CD1c-positive myeloid dendritic cell (primary cell): ENCODE results near the gene SELENOO.

Source experiments
- DNase-seq: peaks from one replicate; pipeline ENCODE4 v3.0.0-alpha.2; 2016; ENCODE audit errors: extremely low spot score

Gene SELENOO

DNA sequence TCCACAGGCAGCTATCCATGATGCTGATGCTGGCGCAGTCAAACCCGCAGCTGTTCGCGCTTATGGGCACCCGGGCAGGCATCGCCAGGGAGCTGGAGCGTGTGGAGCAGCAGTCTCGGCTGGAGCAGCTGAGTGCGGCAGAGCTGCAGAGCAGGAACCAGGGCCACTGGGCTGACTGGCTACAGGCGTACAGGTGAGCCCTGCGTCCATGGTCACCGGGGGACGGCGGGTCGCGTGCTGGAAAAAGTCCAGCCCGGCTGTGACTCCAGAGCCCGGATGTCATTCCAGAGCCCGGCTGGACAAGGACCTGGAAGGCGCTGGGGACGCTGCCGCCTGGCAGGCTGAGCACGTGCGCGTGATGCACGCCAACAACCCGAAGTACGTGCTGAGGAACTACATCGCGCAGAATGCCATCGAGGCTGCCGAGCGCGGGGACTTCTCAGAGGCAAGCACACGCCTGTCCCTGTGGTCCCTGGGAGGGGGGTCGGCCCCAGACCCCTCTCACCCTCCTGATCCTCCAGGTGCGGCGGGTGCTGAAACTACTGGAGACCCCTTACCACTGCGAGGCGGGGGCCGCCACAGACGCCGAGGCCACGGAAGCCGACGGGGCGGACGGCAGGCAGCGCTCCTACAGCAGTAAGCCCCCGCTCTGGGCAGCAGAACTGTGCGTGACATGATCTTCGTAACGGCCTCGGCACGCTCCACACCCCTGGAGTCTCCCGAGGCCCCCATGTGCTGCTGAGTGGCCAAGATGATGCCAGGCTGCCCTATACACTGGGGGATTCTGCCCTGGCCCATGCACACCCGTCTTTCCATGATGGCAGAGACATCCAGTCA lies 16.1 kb downstream of the SELENOO start:
- DNase-seq, result no peak

GRCh38 chr22:50217543-50218152 lies 16.8 kb downstream of the SELENOO start:
- no peak for DNase-seq

DNA sequence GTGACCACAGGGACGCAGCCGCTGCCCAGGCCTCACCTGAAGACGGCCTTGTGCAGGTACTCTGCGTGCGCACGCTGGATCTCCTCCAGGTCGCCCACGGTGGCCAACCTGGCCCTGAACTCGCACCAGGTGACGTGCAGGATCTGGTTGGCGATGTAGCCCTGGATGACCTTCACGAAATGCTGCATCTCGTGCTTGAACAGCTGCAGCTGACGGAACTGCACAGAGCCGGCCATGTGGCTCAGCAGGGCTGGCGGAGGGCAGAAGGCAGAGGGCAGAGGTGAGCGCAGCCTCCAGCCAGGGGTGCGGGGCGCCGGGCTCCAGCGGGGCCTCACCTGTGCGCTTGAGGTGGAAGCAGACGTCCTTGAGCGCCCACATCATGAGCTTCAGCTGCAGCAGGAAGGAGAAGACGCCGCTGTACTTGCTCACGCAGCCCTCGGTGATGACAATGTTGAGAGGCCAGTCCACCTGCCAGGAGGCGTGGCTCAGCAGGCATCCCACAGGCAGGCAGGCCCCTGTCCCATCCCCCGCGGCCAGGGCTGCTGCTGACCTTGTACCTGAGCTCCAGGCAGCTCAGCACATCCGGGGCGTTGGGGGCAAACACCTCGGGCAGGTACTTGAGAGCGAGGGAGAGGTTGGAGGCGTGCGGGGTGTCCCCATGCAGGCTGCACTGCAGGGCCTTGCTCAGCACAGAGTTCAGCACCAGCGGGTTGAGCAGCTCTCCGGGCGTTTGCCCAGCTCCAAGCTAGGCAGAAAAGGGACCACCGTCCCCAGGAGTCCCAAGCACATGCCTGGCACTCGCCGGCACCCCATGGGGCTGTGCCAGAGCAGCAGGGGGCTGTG lies 17.6 kb downstream of the SELENOO start:
- DNase-seq, result no peak

DNA sequence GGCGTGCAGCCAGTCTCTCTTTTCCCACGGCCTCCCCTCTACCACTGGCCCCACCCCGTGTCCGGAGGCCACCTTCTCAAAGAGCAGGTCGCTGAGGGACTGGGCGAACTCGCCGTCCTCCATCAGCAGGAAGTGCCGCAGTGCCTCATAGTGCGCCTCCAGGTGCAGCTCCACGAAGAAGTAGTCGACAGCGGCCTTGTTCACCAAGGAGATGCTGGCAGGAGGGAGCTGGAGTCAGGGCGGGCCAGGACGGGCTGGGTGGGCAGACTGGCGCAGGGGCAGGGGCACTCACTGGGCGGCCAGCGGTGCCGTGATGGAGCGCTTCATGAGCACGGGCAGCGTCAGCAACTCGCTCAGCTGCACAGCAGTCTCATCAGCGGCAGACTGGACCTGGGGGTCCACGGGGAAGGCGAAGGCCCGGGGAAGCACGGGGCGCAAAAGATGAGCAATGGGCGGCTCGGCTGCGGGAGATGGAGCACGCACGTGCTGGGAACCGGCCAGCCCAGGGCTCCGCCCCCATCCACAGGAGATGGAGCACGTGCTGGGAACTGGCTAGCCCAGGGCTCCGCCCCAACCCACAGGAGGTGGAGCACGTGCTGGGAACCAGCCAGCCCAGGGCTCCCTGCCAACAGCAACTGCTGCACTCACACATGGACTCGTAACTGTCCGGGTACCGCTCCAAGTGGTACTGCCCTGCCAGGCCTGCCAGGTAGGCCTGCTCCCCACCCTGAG lies 18.4 kb downstream of the SELENOO start:
- DNase-seq, result peak; percentile 28

GRCh38 chr22:50219800-50220602 lies 19.2 kb downstream of the SELENOO start:
- DNase-seq, result no peak

DNA sequence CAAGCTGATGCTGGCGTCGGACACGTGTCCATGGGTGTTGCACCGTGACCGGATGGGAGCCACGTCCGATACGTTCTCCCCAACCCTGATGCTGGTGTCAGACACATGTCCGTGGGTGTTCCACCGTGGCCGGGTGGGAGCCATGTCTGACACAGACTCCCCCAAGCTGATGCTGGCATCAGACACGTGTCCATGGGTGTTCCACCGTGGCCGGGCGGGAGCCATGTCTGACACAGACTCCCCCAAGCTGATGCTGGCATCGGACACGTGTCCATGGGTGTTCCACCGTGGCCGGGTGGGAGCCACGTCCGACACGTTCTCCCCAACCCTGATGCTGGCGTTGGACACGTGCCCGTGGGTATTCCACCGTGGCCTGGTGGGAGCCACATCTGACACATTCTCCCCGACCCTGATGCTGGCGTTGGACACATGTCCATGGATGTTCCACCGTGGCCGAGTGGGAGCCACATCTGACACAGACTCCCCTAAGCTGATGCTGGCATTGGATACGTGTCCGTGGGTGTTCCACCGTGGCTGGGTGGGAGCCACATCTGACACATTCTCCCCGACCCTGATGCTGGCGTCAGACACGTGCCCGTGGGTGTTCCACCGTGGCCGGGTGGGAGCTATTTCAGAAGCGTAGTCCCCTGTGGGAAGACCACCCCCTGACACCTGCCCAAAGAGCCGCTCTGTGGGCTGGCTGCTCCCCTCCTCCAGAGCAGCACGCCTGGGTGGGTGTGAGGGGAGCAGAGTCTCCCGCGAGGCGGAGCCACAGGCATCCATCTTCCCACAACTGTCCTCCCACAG lies 20.0 kb downstream of the SELENOO start:
- no peak for DNase-seq

DNA sequence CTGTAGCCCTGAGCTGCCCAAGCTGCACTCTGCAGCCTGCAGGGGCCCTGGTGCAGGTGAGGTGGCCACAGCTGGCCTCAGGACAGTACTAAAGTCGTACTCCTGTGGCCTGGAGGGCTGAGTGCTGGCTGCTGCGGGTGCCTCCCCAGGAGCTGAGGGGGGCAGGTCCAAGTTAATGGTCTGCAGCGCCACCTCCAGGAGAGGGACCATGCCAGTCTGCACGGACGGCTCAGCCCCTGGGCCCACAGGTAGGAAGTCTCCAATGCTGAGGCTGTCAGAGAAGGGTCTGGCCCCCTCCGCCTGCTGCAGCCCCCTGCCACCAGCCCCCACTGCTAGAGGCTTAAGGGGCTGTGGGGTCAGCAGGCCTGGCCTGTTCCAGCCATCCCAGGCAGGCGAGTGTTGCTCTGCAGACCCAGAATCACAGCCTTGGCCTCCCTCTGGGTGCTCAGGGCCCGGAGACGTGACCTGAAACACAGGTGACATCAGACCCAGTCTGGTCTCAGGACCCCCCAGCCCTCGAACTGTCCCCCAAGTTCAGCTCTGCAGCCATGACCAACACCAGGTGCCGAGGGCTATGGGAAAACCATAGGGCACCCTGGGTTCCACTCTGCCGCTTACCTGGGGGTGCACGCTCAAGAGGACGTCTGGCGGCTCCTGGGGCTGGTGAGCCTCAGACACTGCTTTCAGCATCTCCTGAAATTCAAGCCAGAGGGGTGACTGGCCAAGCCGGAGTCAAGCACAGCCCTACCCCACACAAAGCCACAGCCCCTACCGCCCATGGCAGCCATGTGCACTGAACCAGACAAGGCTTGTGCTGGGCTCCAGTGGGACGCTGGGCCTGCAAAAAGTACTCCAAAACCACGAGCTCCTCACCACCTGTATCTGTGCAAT lies 20.8 kb downstream of the SELENOO start:
- no peak for DNase-seq

GRCh38 chr22:50222508-50222907 lies 21.7 kb downstream of the SELENOO start:
- no peak for DNase-seq

DNA sequence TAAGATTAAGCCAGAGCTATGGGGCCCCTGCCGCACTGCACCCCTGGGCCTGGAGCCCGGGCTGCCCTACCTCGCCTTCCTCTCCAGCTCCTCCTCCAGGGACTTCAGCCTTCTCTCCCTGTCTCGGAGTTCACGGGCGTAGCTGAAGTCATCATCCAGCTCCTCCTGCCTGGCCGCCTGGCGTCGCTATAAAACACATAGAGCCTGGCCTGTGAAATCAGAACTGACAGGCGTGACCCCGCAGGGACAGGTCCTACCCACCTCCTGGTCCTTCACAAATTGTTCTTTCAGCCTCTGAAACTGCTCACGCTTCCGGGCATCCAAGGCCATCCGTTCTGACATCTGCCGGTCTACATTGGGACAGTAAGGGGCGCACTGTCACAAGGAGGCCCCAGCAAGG lies 23.3 kb downstream of the SELENOO start:
- no peak for DNase-seq

- no peak for DNase-seq
Measured at GRCh38 chr22:50225200-50225969, 24.6 kb downstream of the SELENOO start.

DNA sequence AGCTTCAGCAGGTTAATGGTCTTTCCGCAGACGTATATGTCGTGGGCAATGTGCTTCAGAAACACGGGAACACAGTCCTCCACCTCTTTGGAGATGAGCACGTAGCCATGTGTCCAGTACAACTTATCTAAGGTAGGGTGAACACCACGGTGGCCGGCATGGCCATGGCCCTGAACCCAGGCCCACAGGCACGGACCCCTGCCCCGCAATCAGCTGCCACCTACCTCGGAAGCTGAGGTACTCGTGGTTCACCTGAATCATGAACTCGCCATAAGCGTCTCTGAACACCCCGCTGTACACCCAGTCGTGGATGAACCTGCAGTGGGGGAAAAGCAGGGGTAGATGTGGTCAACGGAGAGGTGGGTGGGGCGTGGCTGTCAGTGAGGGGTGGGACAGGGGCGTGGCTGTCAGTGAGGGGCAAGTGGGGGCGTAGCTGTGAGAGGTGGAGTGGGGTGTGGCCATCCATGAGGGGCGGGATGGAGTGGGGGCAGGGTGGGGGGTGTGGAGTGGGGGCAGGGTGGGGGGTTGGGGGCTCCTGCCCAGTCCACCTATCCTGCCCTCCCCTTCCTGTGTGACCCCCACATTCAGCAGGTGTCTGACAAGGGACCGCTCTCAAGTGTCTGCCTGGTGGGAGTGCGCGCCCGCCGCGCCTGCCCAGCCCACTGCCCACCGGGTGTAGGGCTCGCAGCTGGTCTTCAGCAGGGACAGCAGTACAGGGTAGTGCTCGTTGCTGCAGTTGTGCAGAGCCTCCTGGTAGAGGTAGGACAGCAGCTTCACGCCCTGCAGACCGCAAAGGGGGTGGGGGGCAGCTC lies 25.5 kb downstream of the SELENOO start:
- DNase-seq, result no peak

- DNase-seq, result no peak
Measured at GRCh38 chr22:50226875-50227165, 26.0 kb downstream of the SELENOO start.

DNA sequence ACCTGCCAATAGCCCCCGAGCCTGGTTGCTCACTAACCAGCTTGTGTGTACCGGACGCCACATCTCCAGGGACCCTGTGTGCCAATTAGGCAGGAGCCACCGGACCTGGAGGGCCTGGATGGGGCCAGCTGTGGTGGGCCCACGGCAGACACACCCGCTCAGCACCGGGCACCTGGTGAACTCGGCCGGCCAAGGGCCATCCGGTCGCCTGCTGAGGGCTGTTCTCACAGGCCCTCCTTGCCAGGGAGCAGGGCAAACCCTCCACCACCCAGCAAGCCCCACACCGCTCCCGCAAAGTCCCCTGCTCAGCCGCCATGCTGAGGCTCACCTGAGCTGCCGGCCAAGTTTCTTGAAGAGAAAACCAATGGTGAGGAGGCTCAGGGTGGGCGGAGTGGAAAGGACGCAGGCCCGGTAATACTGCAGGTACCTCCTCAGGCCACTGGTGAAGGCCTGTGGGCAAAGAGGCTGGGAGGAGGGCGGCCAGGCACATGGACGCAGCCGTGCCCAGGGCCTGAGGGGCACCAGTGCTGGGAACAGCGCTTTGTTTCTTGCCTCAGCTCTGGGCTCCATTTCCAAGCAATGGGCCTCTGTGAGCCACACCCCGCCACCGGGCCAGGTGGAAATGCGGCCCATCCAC lies 26.9 kb downstream of the SELENOO start:
- DNase-seq, result no peak

GRCh38 chr22:50228366-50228765 lies 27.6 kb downstream of the SELENOO start:
- DNase-seq, result no peak

DNA sequence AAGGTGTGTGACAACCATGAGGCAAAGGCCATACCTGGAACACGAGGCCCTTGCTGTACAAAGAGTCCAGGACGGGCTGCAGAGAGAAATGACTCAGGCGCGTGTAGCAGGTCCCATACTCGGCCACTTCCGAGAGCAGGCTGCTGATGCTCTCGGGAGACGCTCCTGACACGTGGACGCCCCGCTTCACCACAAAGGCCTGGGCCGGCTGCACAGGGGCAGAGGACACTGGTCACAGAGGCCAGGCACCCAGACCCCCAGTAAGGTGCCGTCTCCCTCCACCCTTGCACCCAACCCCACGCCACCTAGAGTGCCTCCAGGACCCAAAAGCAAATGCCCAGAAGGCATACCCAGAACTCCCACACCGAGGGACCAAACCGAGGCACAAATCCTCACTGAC lies 28.6 kb downstream of the SELENOO start:
- DNase-seq, result no peak

DNA sequence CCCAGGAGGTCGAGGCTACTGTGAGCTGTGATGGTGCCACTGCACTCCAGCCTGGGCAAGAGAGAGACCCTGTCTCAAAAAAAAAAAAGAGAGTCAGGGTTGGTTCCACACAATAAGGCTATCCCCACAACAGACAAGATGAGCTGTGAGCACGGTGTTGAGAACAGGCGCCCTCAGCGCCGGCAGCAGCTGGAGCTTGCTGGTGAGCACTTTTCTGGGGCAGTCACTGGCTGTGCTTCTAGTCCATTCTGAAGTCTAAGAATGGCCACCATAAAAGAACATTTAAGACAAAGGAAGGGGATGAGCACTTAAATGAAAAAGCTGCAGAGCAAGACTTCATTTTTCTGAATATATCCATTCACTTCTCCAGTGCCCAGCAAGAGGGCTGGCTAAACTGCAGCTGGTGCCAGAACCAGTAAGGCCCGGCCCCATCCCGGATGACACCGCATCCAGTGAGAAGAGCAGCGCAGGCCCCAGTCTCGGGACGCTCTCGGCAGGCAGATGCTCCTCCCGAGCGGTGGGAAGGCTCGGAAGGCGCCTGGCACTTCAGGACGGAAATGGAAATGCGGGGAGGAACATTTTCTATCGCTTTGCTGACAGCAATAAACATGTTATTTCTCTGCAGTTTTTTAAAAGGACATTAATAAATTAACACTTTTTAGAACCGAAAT lies 31.8 kb downstream of the SELENOO start:
- no peak for DNase-seq

DNA sequence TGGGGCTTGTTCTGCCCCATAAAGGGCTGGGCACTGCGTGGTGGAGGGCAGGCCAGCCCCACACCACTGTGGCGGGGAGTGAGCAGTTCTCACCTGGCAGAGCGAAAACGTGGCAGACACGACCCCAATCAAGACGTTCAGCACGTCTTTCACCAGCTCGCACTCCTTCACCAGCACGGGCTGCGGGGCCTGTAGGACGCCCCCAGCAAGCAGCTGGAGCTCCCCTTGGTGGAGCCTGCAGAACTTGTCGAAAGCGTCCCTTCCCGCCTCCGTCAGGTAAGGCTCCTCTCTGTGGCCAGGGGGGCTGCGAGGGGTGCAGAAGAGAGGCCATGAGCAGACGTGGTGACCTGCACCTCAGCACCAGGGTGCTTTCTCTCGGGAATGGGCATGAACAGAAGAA lies 32.4 kb downstream of the SELENOO start:
- DNase-seq, result no peak
